Muscle of back (tissue), 11 donors: ENCODE results near the gene FBXW8. TPM values are rescaled to one million over a fixed set of nuclear protein-coding genes. Genes with fewer than 3 reads are reported as not detected.

Source experiments
- DNase-seq, 3 donors: peaks; one replicate each; pipeline versions ENCODE4 v3.0.0 to v3.0.0-alpha.2; 2013
- polyA plus RNA-seq, 10 donors: library from polyadenylated mRNA; unstranded; fragments of 120-200 nt; gene quantifications; one replicate each; pipeline ENCODE4 v1.2.1, GENCODE V29; 2013; ENCODE audit not compliant: insufficient read length in 10 of 10

FBXW8 gene
- polyA plus RNA-seq, 10 donors: 10.4 to 16.9 (median 14.1) TPM

GRCh38 chr12:116954710-116955381 lies 44.1 kb downstream of the FBXW8 start:
- DNase-seq: no peak

GRCh38 chr12:116955382-116956021 lies 44.8 kb downstream of the FBXW8 start:
- DNase-seq: no peak

- DNase-seq: peak in 1 of 3 donors; percentile 40
Measured at GRCh38 chr12:116958402-116959197, 47.9 kb downstream of the FBXW8 start.

GRCh38 chr12:116959198-116959460 lies 48.4 kb downstream of the FBXW8 start:
- DNase-seq: no peak

- DNase-seq: no peak
Measured at GRCh38 chr12:116959845-116960514, 49.2 kb downstream of the FBXW8 start.

- no peak for DNase-seq
Measured at GRCh38 chr12:116962197-116962596, 51.4 kb downstream of the FBXW8 start.

GRCh38 chr12:116962783-116963356 lies 52.1 kb downstream of the FBXW8 start:
- no peak for DNase-seq

GRCh38 chr12:116964054-116965050 lies 53.6 kb downstream of the FBXW8 start:
- no peak for DNase-seq

GRCh38 chr12:116968986-116969385 lies 58.2 kb downstream of the FBXW8 start:
- no peak for DNase-seq

GRCh38 chr12:116969615-116970585 lies 59.1 kb downstream of the FBXW8 start:
- DNase-seq: peak; percentile 40 to 70 (median 52)

- no peak for DNase-seq
Measured at GRCh38 chr12:116971222-116971621, 60.5 kb downstream of the FBXW8 start.

- no peak for DNase-seq
Measured at GRCh38 chr12:116975779-116976393, 65.1 kb downstream of the FBXW8 start.

GRCh38 chr12:116977465-116978380 lies 67.0 kb downstream of the FBXW8 start:
- DNase-seq: no peak

- no peak for DNase-seq
Measured at GRCh38 chr12:116978791-116979508, 68.2 kb downstream of the FBXW8 start.

GRCh38 chr12:116980083-116980482 lies 69.3 kb downstream of the FBXW8 start:
- no peak for DNase-seq

GRCh38 chr12:116982791-116983411 lies 72.2 kb downstream of the FBXW8 start:
- DNase-seq: peak in 2 of 3 donors; percentile 43 to 45

- DNase-seq: no peak
Measured at GRCh38 chr12:116984098-116984497, 73.3 kb downstream of the FBXW8 start.
